Aorta (tissue), 5 donors: ENCODE results near the gene RHOBTB3. TPM values are rescaled to one million over a fixed set of nuclear protein-coding genes. Genes with fewer than 3 reads are reported as not detected.

Experiments
- ATAC-seq: fragments of 200-7000 bp; cut with Tn5 transposase; one replicate; pipeline ENCODE4 v1.9.1; 2022; ENCODE audit warnings: moderate library complexity; ENCODE audit not compliant: low FRiP score
- DNase-seq, 2 donors: peaks; one replicate each; pipeline ENCODE4 v3.0.0-alpha.2; 2020
- H3K27ac ChIP-seq, 2 donors: one replicate each; pipeline ENCODE4 v1.5.1; 2013; ENCODE audit warnings: low read length in 2 of 2, mild to moderate bottlenecking in 2 of 2, moderate library complexity in 2 of 2, control low read depth in 1 of 2, inconsistent platforms in 1 of 2, low read depth in 1 of 2
- H3K27me3 ChIP-seq, 2 donors: one replicate each; pipeline ENCODE4 v1.6.1; 2013; ENCODE audit warnings: control low read depth in 1 of 2, low read length in 1 of 2, mild to moderate bottlenecking in 1 of 2, moderate library complexity in 1 of 2; ENCODE audit not compliant: insufficient read depth in 2 of 2, control insufficient read depth in 1 of 2
- H3K36me3 ChIP-seq, 2 donors: one replicate each; pipeline ENCODE4 v1.6.1; 2013; ENCODE audit warnings: control low read depth in 1 of 2, low read length in 1 of 2, mild to moderate bottlenecking in 1 of 2; ENCODE audit not compliant: insufficient read depth in 2 of 2, control insufficient read depth in 1 of 2
- H3K4me1 ChIP-seq, 2 donors: one replicate each; pipeline ENCODE4 v1.6.1; 2013; ENCODE audit warnings: low read length in 2 of 2, control low read depth in 1 of 2, mild to moderate bottlenecking in 1 of 2, moderate library complexity in 1 of 2; ENCODE audit not compliant: insufficient read depth in 2 of 2, control insufficient read depth in 1 of 2
- H3K4me3 ChIP-seq, 2 donors: one replicate each; pipeline ENCODE4 v1.5.1; 2013; ENCODE audit warnings: low read length in 2 of 2, control low read depth in 1 of 2, mild to moderate bottlenecking in 1 of 2
- H3K9me3 ChIP-seq: one replicate; pipeline ENCODE4 v1.6.1; 2013; ENCODE audit warnings: mild to moderate bottlenecking, low read length; ENCODE audit not compliant: control insufficient read depth
- WGBS, 2 donors: extraction: QIAGEN DNeasy Blood & Tissue Kit; methylation state at CpG; one replicate each; pipeline ENCODE4 v1.1.7; 2013; 5-methylcytosine and 5-hydroxymethylcytosine counted together
- intact Hi-C, 2 donors: fragments of 100-400 bp; cut with DNase I; formaldehyde crosslinking; loops; one replicate each; pipeline versions ENCODE4 v1.14.2 to v1.15.0; 2022
- polyA plus RNA-seq, 2 donors: library from polyadenylated mRNA; stranded (reverse); fragments of 200-250 nt; gene quantifications; one replicate each; pipeline ENCODE4 v1.2.3, GENCODE V29; 2013
- total RNA-seq, 2 donors: library from RNA; stranded (reverse); fragmentation: NEBNext Ultra II Directional; extraction: Animal tissue kit (Norgen Biotek cat#: 25700); gene quantifications; one replicate each; pipeline ENCODE4 v1.2.1, GENCODE V29; 2021
- donor health status: healthy with polysubstance abuse.
- donor health status: Bipolar disorder and iron deficiency.
- donor health status: DM: no; HTN: no; CAD: no.
- donor health status: DM: no; HTN: no; CAD: no.
- donor health status: DM: yes; HTN: yes; CAD: no.

RHOBTB3 gene
- total and polyA plus RNA-seq, 4 donors, result 11.8 to 53.2 (median 25.1) TPM

- ATAC-seq, result no peak
- no peak for DNase-seq
- peak overlapping the region; percentile 56 to 99 for H3K4me3 ChIP-seq
These were observed 90.2 kb downstream of the RHOBTB3 start for GRCh38 chr5:95821110-95822021.

GRCh38 chr5:95822043-95822541, 91.0 kb downstream of the RHOBTB3 start:
- no peaks in the 10 kb centered on the region for H3K9me3 ChIP-seq
- peaks cover 3 to 6% of the 10 kb centered on the region in 2 donors for H3K4me1 ChIP-seq
- WGBS, 2 donors, result 0 to 1% methylated on average over 19 of the region's 19 CpGs
- peak overlapping the region; percentile 56 to 99 for H3K4me3 ChIP-seq
- H3K36me3 ChIP-seq, result no peaks in the 10 kb centered on the region
- peak; percentile 74 to 84 for DNase-seq
- no peaks in the 10 kb centered on the region for H3K27me3 ChIP-seq
- H3K27ac ChIP-seq, result peak overlapping the region; percentile 51 to 79
- intact Hi-C loops, result no loop called here
- ATAC-seq, result peak; percentile 72

More at GRCh38 chr5:95821110-95822021, 90.2 kb downstream of the RHOBTB3 start:
- Histone ChIP-seq H3K36me3 (no peaks in the 10 kb centered on the region), H3K9me3 (no peaks in the 10 kb centered on the region), H3K4me1 (peaks cover 3 to 6% of the 10 kb centered on the region in 2 donors), H3K27me3 (no peaks in the 10 kb centered on the region), H3K27ac (peak overlapping the region in 1 of 2 donors; percentile 59)
- 62% methylated on average over 9 of the region's 9 CpGs for WGBS, 2 donors
- intact Hi-C loops, result no loop called here

DNA sequence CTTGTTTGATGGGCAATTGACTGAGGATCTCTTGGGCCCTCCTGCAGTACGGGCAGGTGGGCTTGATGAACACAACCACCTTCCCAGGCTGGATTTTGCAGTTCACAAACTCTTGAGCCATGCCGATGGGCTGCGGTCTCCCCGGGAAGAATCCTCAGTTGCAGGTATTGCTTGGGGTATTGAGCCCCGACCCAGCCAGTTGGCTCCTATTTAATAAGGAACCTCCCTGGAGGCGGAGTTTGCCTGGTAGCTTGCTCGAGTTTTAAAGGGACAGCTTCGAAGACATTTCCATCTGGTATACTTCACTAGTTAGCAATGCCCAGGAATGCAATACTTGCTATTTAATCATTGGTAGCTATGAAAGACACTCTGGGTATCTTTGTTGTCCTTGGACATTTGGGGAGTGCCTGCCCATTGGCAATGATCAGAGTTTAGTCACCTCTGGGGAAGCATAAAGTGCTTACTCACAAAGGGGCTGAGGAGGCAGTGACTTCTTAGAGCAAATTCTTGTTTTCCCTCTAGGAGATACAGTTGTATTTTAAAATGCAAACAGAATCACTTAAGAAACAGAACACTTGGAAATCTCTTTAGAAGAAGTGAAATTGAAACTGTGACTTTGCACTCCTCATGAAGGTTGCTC, 91.5 kb downstream of the RHOBTB3 start, which contains the start of gene GLRX:
TSS of gene GLRX (minus strand) at position 185 of the 640 bp plus-strand sequence. CDS start at position 121, 64 bp downstream.
- peaks cover 3 to 6% of the 10 kb centered on the region in 2 donors for H3K4me1 ChIP-seq
- ATAC-seq (peak; percentile 85), DNase-seq (peak; percentile 80 to 82)
- no peaks in the 10 kb centered on the region for H3K9me3 ChIP-seq
- no peaks in the 10 kb centered on the region for H3K36me3 ChIP-seq
- WGBS, 2 donors, result 0% methylated on average over 8 of the region's 8 CpGs
- peak within 1 kb of the TSS; percentile 79 to 83 for H3K27ac ChIP-seq
- no peaks in the 10 kb centered on the region for H3K27me3 ChIP-seq
- H3K4me3 ChIP-seq, result peak within 1 kb of the TSS; percentile 56 to 99
- intact Hi-C loops, result no loop called here

GRCh38 chr5:95823218-95823737, 92.1 kb downstream of the RHOBTB3 start:
- intact Hi-C loops, result no loop called here
- Histone ChIP-seq H3K36me3 (no peaks in the 10 kb centered on the region), H3K27me3 (no peaks in the 10 kb centered on the region), H3K27ac (peak overlapping the region; percentile 79 to 83), H3K4me3 (peak overlapping the region in 1 of 2 donors; percentile 99), H3K9me3 (no peaks in the 10 kb centered on the region), H3K4me1 (peaks cover 3 to 6% of the 10 kb centered on the region in 2 donors)
- no peak for DNase-seq
- WGBS, 2 donors, result 62 to 73% methylated on average over 7 of the region's 7 CpGs
- no peak for ATAC-seq

- DNase-seq (peak; percentile 80 to 84), ATAC-seq (peak; percentile 77)
- intact Hi-C loops, result no loop called here
- H3K4me1 ChIP-seq, result peaks cover 3 to 6% of the 10 kb centered on the region in 2 donors
- no peak overlapping the region for H3K4me3 ChIP-seq
- H3K27me3 ChIP-seq, result no peaks in the 10 kb centered on the region
- WGBS, 2 donors, result 74 to 76% methylated on average over 12 of the region's 12 CpGs
- H3K27ac ChIP-seq, result peak overlapping the region in 1 of 2 donors; percentile 13
- H3K36me3 ChIP-seq, result no peaks in the 10 kb centered on the region
- no peaks in the 10 kb centered on the region for H3K9me3 ChIP-seq
These were observed 92.8 kb downstream of the RHOBTB3 start for GRCh38 chr5:95823738-95824609.

DNA sequence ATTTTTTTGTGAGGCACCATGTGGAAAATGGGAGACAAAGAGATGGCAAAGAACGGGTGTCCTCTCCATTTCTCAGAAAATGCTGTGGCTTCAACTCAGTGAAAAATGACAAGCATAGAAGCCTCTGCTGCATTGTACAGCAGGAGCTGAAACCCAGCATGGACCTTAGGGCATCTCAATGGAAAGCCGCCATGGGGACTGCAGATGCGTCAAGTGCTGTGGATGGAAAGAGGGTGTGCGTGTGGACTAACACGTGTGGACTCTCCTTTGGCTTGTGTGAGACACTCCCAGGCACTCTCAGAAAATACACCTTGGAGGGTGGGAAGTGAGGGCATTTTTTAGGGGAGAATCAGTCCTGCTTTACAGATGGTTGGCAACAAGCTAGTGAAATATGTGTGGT, 93.6 kb downstream of the RHOBTB3 start:
- DNase-seq, result no peak
- Histone ChIP-seq H3K4me3 (no peak overlapping the region), H3K4me1 (peaks cover 3 to 6% of the 10 kb centered on the region in 2 donors), H3K9me3 (no peaks in the 10 kb centered on the region), H3K36me3 (no peaks in the 10 kb centered on the region), H3K27ac (no peak overlapping the region), H3K27me3 (no peaks in the 10 kb centered on the region)
- ATAC-seq, result no peak
- intact Hi-C loops, result no loop called here
- 93 to 94% methylated on average over 5 of the region's 5 CpGs for WGBS, 2 donors

DNA sequence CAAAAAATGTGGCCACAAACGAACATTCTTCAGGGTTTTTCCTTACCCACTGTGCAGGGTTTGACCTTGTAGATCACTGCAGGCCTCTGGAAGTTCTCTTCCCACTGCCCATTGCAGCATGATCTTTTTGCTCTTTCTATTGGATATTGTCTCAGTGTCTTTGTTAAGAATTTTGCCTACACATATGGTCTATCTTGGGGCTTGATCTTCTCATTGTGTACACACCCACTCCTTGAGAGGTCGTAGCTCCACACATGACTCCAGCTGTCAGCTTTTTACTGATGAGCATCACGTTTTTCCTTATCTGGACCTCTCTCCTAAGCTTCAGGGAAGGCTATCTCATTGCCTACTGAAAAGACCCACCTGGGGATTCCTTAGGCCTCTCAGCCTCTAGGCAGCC, 94.4 kb downstream of the RHOBTB3 start:
- 57 to 70% methylated on average over 3 of the region's 3 CpGs for WGBS, 2 donors
- ATAC-seq, result no peak
- no peaks in the 10 kb centered on the region for H3K27me3 ChIP-seq
- H3K4me3 ChIP-seq, result no peak overlapping the region
- DNase-seq, result no peak
- peaks cover 3 to 6% of the 10 kb centered on the region in 2 donors for H3K4me1 ChIP-seq
- H3K27ac ChIP-seq, result no peak overlapping the region
- intact Hi-C loops, result no loop called here
- no peaks in the 10 kb centered on the region for H3K36me3 ChIP-seq
- no peaks in the 10 kb centered on the region for H3K9me3 ChIP-seq
